GM19397 (cell line): ENCODE measurements around the gene FRY.

Experiments used
- ATAC-seq: cut with Tn5 transposase; IDR thresholded peaks from one replicate; pipeline ENCODE4 v1.9.1; 2021; ENCODE audit warnings: mild to moderate bottlenecking, moderate library complexity; ENCODE audit not compliant: unreplicated experiment

The FRY gene

DNA sequence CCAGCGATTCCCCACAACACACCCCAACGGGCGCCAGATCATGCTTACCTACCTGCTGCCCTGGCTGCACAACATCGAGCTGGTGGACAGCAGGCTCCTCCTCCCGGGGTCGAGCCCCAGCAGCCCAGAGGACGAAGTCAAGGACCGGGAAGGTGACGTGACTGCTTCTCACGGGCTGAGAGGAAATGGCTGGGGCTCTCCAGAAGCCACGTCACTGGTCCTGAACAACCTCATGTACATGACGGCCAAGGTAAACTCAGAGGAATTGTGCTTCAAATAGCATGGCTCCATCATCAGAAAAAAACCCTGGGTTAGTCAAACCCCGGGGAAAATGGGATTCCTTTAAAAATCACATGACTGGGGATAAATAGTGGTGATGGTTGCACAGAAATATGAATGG, 177.3 kb downstream of the FRY start:
- no peak for ATAC-seq

DNA sequence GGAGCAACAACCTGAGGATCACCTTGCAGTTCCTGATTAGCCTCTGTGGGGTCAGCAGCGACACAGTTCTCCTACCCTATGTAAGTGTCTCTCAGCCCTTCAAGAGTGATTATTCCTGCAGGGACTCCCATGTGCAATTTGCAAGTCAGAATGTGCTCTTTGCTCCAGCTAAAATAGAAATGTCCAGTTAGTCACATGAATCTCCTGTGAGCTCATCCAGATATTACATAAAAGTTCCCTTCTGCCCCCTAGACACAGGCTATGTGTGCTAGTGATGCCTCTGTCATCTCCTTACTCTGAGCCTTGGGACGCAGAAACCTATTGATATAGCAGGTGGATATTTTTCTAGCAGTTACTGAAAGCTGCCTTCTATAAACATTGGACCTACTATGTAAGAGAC, 178.1 kb downstream of the FRY start:
- no peak for ATAC-seq

DNA sequence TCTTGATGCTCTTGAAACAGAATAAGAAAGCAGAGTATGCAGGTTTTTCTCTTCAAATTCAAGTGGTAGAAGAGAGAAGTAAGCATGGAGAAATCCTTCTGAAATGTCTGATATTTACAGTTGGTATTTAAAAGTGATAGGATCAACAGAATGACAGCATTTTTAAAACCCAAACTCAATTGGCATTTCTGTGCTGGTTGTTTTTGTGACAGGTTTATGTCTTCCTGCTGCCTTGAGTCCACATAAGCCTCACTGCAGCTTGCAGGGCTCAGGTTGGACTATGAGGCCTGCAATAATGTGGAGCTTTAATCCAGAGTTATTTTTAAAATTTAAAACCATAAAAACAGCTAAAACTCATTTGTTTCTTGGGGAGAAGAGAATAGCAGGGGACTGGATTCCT, 178.5 kb downstream of the FRY start:
- no peak for ATAC-seq

DNA sequence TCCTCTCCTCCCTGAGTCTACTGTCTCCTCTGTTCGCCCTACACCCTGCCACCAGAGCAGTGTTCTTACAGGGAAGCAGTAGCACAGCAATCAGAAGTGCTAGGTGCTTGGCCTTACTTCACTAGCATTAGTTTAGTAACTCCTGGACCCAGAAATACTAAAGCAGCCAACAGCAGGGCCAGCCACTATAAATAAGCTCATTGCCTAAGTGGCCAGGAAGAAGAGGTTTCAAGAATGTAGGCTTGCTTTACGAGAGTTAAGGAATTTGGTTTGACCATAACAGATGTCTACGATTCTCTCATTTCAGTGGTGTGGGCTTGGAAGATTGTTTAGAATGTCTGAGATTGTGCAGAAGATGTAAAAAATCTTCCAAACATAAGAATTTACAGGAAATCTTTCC, 180.2 kb downstream of the FRY start:
- no peak for ATAC-seq

DNA sequence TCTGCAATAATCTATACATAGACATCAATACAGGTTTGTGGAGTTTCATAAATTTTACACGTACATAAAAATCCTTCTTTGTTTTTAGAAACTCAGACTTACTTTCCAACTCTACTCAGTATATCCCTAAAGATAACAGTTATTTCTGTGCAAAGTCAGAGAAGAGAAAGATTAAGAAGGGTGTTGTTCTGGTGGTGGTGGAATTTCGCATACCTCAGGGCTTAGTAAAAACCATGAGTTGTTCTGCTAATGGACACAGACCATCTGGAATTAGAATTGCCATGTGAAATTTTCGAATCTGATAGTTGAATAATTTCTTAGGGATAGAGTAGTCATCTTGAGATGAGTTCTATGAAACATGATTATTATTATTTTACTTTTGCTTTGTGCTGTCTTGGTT, 180.8 kb downstream of the FRY start:
- ATAC-seq, result no peak

DNA sequence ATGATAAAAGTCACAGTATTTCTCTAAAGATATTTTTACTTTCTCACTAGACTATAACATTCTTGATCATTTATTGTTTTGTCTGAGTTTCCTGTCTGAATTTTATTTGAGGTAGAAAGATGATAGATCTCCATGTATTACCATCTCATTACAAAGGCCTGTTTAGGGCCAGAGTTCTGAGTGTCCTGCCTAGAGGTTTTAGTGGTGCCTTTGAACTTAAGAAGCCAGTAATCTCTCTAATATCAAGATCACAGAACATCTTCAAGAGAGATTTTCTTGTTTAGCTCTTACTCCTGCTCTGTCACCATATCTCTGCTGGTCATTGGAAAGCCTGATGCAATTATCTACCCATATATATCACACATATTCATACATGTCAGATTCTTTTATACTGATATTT, 182.1 kb downstream of the FRY start:
- no peak for ATAC-seq

DNA sequence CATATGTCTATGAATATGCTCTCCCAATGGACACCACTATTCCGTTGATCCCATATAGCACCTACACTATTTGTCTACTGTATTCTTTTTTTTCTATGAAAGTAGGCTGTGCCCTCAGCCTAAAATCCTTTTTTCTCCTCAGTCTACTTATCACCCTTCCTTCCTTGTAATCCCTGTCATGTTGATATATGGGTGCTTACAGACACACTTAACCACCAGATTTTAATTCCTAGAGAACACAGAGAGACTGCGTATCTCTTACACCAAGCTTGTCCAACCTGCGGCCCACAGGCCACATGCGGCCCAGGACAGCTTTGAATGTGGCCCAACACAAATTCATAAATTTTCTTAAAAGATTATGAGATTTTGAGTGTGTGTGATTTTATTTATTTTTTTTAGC, 182.5 kb downstream of the FRY start:
- no peak for ATAC-seq

DNA sequence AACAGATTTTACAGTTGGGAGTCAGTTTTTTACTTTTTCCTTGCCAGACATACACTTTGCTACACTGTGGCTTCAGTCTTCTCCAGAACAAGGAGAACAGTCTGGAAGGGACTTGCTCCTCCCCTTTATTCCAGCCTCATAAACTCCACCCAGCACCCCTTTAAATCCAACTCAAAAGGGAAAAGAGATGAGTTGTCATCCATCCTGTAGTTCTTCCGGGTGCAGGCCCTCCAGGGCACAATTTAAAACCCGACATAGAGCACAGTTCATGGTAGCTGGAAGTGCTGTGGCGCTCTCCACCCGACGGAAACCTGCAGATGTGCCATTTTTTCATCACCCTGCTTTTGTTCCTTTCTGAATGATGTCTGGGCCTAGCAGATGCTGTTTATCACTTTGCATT, 184.7 kb downstream of the FRY start:
- no peak for ATAC-seq

DNA sequence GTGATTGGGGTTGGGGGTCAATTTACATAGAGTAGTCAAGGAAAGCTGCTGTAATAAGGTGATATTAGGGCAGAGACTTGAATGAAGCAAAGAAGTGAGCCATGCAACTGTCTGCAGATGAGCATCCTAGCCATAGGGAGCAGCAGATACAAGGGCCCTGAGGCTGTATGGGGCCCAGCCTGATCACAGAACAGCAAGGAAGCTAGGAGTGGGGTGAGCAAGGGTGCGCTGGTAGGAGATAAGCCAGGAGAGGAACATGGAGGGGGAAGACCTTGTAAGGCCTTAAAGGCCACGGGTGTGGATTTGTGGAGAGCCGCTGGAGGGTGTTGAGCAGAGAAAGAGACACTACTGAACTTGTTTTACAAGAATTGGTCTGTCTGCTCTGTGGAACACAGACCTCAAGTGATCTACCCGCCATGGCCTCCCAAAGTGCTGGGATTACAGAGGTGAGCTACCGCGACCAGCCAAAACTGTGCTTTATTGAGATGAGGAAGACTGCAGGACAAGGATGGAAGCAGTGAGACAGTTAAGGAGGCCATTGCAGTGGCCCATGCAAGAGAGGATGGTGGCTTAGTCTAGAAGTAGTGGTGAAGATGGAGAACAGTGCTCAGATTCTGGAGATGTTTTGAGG, 190.6 kb downstream of the FRY start:
- no peak for ATAC-seq

DNA sequence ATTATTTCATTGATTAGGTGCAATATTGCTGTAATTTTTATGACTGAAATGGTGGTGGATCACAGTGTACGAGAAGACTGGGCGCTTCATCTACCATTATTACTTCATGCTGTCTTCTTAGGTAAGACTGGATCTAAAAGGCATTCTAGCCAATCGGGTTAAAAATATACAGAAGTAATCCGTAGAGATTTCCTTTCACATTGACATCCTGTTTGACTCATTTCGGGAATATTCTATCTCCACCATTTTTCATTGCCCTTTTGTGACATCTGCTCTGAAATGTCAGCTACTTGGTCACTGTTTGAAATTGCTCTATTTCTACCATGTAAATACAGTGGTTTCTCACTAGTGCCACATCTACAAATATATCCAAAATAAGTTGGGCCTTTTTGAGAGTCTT, 193.3 kb downstream of the FRY start:
- ATAC-seq, result no peak

DNA sequence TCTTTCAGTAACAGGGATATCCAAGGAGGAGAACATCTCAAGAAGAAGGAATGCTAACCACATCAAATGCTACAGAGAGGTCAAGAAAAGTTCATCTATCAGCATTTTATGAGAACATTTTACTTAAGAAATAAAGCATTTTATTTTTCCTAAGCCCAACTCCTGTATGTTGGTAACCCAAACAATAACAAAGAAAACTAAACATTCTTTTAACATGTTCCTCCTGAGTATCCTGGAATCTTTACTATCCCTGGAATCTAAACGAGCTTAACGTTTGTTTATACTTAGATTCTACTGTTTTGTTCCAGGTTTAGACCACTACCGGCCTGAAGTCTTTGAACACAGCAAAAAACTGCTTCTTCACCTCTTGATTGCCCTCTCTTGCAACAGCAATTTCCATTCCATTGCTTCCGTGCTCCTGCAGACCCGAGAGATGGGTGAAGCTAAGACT, 193.9 kb downstream of the FRY start:
- ATAC-seq, result no peak

DNA sequence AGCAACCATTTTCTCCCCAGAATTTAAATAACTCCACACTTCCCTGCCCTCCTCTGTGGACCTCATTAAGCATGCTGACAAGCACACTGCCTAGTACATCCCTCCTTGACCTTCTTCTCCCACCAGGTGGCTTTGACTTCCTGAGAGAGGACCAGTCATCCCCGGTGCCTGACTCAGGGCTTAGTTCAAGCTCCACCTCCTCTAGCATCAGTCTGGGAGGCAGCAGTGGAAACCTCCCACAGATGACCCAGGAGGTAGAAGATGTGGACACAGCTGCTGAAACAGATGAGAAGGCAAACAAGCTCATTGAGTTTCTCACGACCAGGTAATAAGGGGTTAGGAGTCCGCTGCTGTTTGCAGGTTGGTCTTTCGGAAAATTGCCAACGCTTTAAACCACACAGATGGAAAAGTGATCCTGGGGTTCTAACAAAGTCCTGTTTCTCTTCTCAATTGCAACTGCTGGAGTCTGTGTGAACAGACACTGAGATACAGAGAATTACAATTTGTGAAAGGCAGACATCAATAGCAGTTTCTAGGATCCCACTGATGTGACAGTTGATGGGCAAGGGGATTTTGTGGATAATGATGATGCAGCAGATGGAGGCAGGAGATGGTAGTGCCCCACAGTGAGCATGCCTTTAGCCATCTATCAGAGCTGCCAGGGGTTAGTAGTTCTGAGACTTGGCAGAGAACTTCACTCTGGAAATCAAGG, 196.9 kb downstream of the FRY start:
- ATAC-seq, result no peak

DNA sequence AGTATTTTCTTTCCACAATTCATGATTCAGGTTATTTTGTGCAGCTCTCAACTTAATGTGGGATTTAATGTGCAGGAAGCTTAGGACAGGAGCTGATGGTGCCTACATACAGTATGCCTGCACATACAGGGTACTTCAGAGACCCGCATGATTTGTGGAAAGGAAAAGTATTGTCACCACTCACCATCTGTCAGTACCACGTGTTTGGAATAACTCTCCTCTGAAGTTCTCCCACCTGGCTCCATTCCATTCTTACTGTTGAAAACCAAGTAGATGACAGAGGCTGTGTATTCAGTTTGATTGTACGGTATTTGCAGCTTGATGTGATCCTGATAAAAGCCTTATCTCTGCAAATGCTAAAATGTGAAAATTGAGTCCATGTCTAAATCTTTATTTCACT, 197.9 kb downstream of the FRY start:
- ATAC-seq, result no peak

DNA sequence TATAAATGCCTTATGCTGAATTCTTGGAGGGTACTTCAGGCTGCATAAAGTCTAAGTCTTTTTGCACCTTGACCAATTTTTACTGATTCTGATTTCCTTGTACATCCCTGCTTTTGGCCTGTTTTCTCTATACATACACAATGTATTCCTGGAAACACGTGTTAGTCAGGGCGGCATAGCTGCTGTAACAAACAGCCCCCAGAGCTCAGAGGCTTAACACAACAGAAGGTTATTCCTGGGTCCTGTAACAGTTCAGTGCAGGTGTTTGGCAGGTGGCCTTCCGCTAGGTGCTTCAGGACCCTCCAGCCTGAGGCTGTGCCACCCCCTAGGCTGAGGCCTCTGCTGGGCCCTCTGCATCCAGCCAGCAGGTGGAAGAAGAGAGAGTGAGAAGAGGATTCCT, 200.7 kb downstream of the FRY start:
- ATAC-seq, result no peak

DNA sequence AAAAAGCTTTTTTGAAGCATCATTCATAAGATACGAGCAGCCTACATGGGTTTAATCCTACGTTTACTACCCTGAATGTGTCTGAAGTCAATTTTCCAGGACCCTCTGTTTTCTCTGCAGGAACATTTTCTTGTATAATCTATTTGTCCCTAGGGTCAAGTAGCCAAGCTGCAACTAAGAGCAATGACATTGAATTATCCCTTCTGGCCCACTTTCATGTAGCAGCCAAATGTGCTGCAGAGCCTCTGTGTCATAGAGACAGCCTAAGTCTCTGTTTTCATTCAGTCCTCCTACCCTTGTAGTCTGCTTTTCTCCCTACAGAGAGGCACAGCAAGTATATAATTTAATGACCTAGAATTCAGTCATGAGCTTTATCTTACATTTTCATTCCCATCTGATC, 201.5 kb downstream of the FRY start:
- ATAC-seq, result no peak

DNA sequence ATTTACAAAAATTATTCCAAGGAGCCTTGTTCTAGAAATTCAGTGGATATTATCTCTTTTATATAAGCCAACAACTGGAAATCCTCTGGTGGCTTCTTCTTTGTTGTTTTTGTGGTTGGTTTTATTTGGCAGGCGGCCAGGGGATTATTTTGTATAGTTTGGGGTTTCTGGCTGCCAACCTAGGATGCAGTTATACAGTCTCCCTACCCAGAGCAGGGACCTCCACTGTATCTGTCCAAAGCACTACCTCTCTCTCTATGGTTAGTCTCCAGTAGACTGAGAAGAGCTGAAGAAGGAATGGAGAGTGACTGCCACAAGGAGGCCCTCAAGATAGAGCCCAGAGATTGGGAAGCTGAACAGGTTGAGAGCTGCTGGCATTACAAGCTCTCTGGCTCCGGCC, 203.3 kb downstream of the FRY start:
- no peak for ATAC-seq

DNA sequence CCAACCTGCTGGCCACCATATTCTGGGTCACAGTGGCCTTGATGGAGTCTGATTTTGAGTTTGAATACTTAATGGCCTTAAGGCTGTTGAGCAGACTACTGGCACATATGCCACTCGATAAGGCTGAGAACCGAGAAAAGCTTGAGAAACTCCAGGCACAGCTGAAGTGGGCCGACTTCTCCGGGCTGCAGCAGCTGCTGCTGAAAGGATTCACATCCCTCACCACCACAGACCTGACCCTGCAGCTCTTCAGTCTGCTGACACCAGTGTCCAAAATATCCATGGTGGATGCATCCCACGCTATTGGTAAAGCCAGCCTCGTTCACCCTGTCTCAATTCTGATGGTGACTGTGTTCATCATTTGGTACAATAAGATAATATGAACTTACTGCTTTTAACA, 206.1 kb downstream of the FRY start:
- ATAC-seq, result no peak

DNA sequence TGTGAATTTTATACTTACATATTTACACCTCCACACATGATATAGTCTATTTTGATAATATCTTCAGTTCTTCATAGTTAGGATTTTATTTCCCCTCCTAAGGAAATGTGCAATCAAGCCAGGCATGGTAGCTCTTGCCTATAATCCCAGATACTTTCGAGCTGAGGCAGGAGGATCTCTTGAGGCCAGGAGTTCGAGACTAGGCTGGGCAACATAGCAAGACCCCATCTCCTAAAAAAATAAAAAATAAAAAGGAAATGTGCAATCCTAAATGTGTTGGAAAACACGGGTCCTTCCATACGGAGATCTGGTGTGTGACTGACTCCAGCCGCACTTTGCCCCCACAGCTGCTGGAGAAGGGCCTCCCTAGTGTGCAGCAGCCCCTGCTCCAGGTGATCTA, 212.1 kb downstream of the FRY start:
- no peak for ATAC-seq

DNA sequence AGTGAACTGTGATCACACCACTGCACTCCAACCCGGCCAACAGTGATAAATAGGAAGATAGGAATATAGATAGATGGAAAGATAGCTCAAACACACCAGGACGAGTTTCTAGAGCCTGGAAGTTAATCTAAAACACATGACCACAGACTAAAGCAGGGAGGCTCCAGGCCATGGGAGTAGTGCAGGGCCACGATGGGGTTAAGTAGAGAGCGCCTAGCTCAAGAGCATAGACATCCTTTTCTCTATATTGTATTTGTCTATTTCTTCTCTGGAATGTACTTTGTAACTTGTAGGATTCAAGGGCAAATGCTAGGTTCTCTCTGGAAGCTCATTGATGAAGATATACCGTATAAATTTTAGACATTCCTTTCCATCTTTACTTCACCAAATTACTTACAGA, 214.0 kb downstream of the FRY start:
- no peak for ATAC-seq

DNA sequence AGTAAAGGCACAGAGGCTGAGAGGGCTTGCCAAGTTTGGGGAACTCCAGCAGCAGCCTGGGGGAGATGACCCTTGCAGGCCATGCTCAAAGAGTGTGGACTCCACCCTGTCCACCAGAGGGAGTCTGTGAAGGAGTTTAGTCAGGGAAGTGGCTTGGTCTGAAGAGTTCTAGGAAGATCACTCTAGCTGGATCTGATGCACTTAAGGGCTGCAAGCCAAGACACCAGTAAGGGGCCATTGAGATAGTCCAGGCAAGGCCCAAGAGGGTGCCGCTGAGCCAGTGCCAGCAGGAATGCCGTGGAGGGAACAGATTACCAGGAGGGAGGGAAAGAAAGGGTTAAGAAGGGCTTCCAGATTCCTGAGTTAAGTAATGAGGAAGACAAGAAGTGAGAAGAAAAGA, 214.9 kb downstream of the FRY start:
- ATAC-seq, result peak; percentile 80

DNA sequence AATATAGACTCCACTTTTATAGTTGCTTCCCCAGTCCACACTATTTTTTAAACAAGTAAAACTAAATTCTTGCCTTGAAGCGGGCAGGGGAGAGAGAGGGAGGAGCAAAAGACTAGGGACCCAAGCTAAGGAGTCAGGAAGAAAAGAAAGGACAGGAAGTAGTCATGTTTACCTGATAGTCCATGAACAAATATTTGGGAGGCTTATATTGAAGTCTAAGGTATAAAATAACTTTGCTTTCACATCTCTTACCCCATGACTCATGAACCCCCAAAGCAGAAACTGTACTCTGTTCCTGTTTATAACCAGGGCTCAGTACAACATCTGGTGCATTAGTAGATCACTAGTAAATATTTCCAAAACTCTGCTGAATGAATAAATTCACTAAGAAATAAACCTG, 216.3 kb downstream of the FRY start:
- no peak for ATAC-seq

DNA sequence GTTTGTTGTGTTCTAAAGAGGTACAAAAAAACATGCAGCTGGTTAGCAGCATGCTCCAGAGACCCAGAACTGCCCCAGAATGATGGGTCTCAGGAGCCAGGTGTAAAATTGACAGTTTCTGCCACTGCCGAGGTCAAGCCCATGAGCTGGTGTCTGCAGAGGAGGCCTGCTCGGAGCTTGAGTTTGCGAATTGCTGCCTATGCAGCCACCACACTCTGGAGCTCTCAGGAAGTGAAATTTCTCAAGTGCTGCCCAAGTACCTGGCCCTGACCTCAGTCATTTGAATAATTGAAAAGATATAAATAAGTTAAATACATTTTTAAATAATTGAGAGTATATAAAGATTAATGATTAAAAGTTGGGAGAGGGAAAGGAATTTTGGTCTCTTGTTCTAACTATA, 217.2 kb downstream of the FRY start:
- no peak for ATAC-seq
